ENCODE results near the gene GDNF. TPM values are rescaled to one million over a fixed set of nuclear protein-coding genes. Genes with fewer than 3 reads are reported as not detected.

The GDNF gene
- total RNA-seq, 1 experiment from 2014 or later, result 14.7 TPM

GRCh38 chr5:37808945-37809344 lies 30.9 kb downstream of the GDNF start:
- Histone ChIP-seq H3K4me3 (ENCODE audit: low read depth, low read length, poor library complexity, severe bottlenecking) (no peak overlapping the region), H3K27me3 (replicated peaks; ENCODE audit: insufficient read depth, low read depth, low read length, poor library complexity) (no peaks in the 10 kb centered on the region), H3K9me3 (ENCODE audit: low read depth, low read length, poor library complexity, severe bottlenecking) (no peaks in the 10 kb centered on the region), H3K36me3 (ENCODE audit: insufficient read depth, low read length, poor library complexity, severe bottlenecking) (no peaks in the 10 kb centered on the region), H3K27ac (ENCODE audit: low read depth, low read length, poor library complexity, severe bottlenecking) (no peak overlapping the region), H3K4me1 (ENCODE audit: insufficient read depth, low read length, poor library complexity, severe bottlenecking) (peaks cover under 1% of the 10 kb centered on the region)
- ChIA-PET CTCF (no interaction called here), POLR2A (ENCODE audit: low non-redundant PET) (no interaction called here)
- no TSS peak for BruUV-seq (replicated peaks)
- no peak for TF ChIP-seq EZH2 (IDR thresholded peaks at IDR 0.05; ENCODE audit: borderline replicate concordance, low read depth, low read length, poor library complexity, severe bottlenecking)
- no peak for TF ChIP-seq CTCF (conservative IDR thresholded peaks at IDR 0.05; ENCODE audit: low read depth, low read length)
- intact Hi-C loops (cut with micrococcal nuclease; ENCODE audit: unreplicated experiment), result no loop called here
- no peak for DNase-seq (ENCODE audit: low spot score)

GRCh38 chr5:37807621-37808301 lies 32.1 kb downstream of the GDNF start:
- Histone ChIP-seq H3K27ac (ENCODE audit: low read depth, low read length, poor library complexity, severe bottlenecking) (no peak overlapping the region), H3K4me1 (ENCODE audit: insufficient read depth, low read length, poor library complexity, severe bottlenecking) (peaks cover 9% of the 10 kb centered on the region), H3K36me3 (ENCODE audit: insufficient read depth, low read length, poor library complexity, severe bottlenecking) (no peaks in the 10 kb centered on the region), H3K9me3 (ENCODE audit: low read depth, low read length, poor library complexity, severe bottlenecking) (no peaks in the 10 kb centered on the region), H3K27me3 (replicated peaks; ENCODE audit: insufficient read depth, low read depth, low read length, poor library complexity) (no peaks in the 10 kb centered on the region), H3K4me3 (ENCODE audit: low read depth, low read length, poor library complexity, severe bottlenecking) (no peak overlapping the region)
- no peak for TF ChIP-seq EZH2 (IDR thresholded peaks at IDR 0.05; ENCODE audit: borderline replicate concordance, low read depth, low read length, poor library complexity, severe bottlenecking)
- TF ChIP-seq CTCF (conservative IDR thresholded peaks at IDR 0.05; ENCODE audit: low read depth, low read length), result no peak
- ChIA-PET POLR2A (ENCODE audit: low non-redundant PET) (no interaction called here), CTCF (no interaction called here)
- no TSS peak for BruUV-seq (replicated peaks)
- intact Hi-C loops (cut with micrococcal nuclease; ENCODE audit: unreplicated experiment), result no loop called here
- DNase-seq (ENCODE audit: low spot score), result no peak

GRCh38 chr5:37807015-37807414 lies 32.8 kb downstream of the GDNF start:
- POLR2A ChIA-PET (ENCODE audit: low non-redundant PET), result no interaction called here
- DNase-seq (ENCODE audit: low spot score), result no peak
- TF ChIP-seq CTCF (conservative IDR thresholded peaks at IDR 0.05; ENCODE audit: low read depth, low read length) (no peak), EZH2 (IDR thresholded peaks at IDR 0.05; ENCODE audit: borderline replicate concordance, low read depth, low read length, poor library complexity, severe bottlenecking) (no peak)
- Histone ChIP-seq H3K27me3 (replicated peaks; ENCODE audit: insufficient read depth, low read depth, low read length, poor library complexity) (no peaks in the 10 kb centered on the region), H3K27ac (ENCODE audit: low read depth, low read length, poor library complexity, severe bottlenecking) (peak overlapping the region; percentile 39), H3K4me1 (ENCODE audit: insufficient read depth, low read length, poor library complexity, severe bottlenecking) (peaks cover 9% of the 10 kb centered on the region), H3K36me3 (ENCODE audit: insufficient read depth, low read length, poor library complexity, severe bottlenecking) (no peaks in the 10 kb centered on the region), H3K4me3 (ENCODE audit: low read depth, low read length, poor library complexity, severe bottlenecking) (no peak overlapping the region), H3K9me3 (ENCODE audit: low read depth, low read length, poor library complexity, severe bottlenecking) (no peaks in the 10 kb centered on the region)
- intact Hi-C loops (cut with micrococcal nuclease; ENCODE audit: unreplicated experiment), result no loop called here
- no TSS peak for BruUV-seq (replicated peaks)
- CTCF ChIA-PET, result no interaction called here

All from A673 (cell line).